ENCODE measurements around the gene PES1. TPM values are rescaled to one million over a fixed set of nuclear protein-coding genes. Genes with fewer than 3 reads are reported as not detected.

PES1 gene
- total RNA-seq, 1 experiment from 2014 or later, result 167 TPM

- TF ChIP-seq TCF7L2 (IDR thresholded peaks at IDR 0.05; ENCODE audit: borderline replicate concordance, extremely low read depth, insufficient read depth, insufficient read length) (no peak), POLR2AphosphoS5 (IDR thresholded peaks at IDR 0.05; ENCODE audit: low read depth, low read length) (no peak), ZBTB33 (IDR thresholded peaks at IDR 0.05; ENCODE audit: extremely low read depth, insufficient replicate concordance, low read length) (no peak)
Measured at GRCh38 chr22:30542811-30543188, 48.9 kb downstream of the PES1 start (continued).

- H3K9me3 ChIP-seq (ENCODE audit: control insufficient read depth in 1 of 2, insufficient read depth in 1 of 2, low read depth in 1 of 2, low read length in 2 of 2), result no peaks in the 10 kb centered on the region
- H3K27me3 ChIP-seq (ENCODE audit: insufficient read depth, low read length), result no peaks in the 10 kb centered on the region
- no peaks in the 10 kb centered on the region for H3K36me3 ChIP-seq (ENCODE audit: control insufficient read depth in 1 of 2, insufficient read depth in 2 of 2, low read length in 2 of 2)
- ChIA-PET POLR2A (no interaction called here), RAD21 (ENCODE audit: low non-redundant PET in 1 of 2, low total read pairs in 2 of 2, uncharacterized antibody in 2 of 2, unreplicated experiment in 2 of 2) (no interaction called here), CTCF (no interaction called here)
- H3K9ac ChIP-seq (ENCODE audit: low read length), result no peak overlapping the region
- no peak overlapping the region for H3K27ac ChIP-seq (ENCODE audit: low read depth, low read length)
- H3K4me1 ChIP-seq (ENCODE audit: control insufficient read depth in 1 of 2, insufficient read depth in 2 of 2, low read length in 2 of 2), result no peaks in the 10 kb centered on the region
- H3K79me2 ChIP-seq (ENCODE audit: insufficient read depth, low read length), result no peaks in the 10 kb centered on the region
- intact Hi-C loops (cut with micrococcal nuclease), result no loop called here
- no peaks in the 10 kb centered on the region for H4K20me1 ChIP-seq (ENCODE audit: insufficient read depth)
- H3K9me2 ChIP-seq (ENCODE audit: insufficient read depth), result no peaks in the 10 kb centered on the region
- no peak overlapping the region for H3K4me3 ChIP-seq (replicated peaks in 1 of 2; ENCODE audit: low read depth in 1 of 2, low read length in 2 of 2)
- no peak overlapping the region for H2AFZ ChIP-seq (ENCODE audit: low read depth, low read length, poor library complexity, severe bottlenecking)
- no peak for DNase-seq (ENCODE audit: low read depth, low spot score)
- H3K4me2 ChIP-seq (ENCODE audit: low read length), result no peak overlapping the region
- no peak for ATAC-seq
- BruUV-seq (replicated peaks), result no TSS peak
- TF ChIP-seq REST (IDR thresholded peaks at IDR 0.05; ENCODE audit: low read depth), result no peak
- TF ChIP-seq ZFX (IDR thresholded peaks at IDR 0.05), result no peak
- no peak for TF ChIP-seq EZH2phosphoT487 (IDR thresholded peaks at IDR 0.05; ENCODE audit: borderline replicate concordance)
- no peak for TF ChIP-seq ELF1 (IDR thresholded peaks at IDR 0.05; ENCODE audit: borderline replicate concordance, low read depth)
- no peak for TF ChIP-seq ATF3 (IDR thresholded peaks at IDR 0.05)
- TF ChIP-seq CBX3 (IDR thresholded peaks at IDR 0.05; ENCODE audit: low read depth), result no peak
- TF ChIP-seq EZH2 (IDR thresholded peaks at IDR 0.05), result no peak
- no peak for TF ChIP-seq EGR1 (IDR thresholded peaks at IDR 0.05; ENCODE audit: low read depth)
- no peak for TF ChIP-seq RAD21 (IDR thresholded peaks at IDR 0.05; ENCODE audit: low read depth)
- no peak for TF ChIP-seq ZNF274 (IDR thresholded peaks at IDR 0.05; ENCODE audit: low read depth, low read length)
- no peak for TF ChIP-seq ZBTB33 (IDR thresholded peaks at IDR 0.05; ENCODE audit: extremely low read depth, insufficient replicate concordance, low read length)
Measured at GRCh38 chr22:30541961-30542810, 49.5 kb downstream of the PES1 start.

Data from HCT116 (cell line).